Osteocyte (in vitro differentiated cells): Measurements from ENCODE around the gene KCNC1. TPM values are rescaled to one million over a fixed set of nuclear protein-coding genes. Genes with fewer than 3 reads are reported as not detected.

ENCODE experiments used
- DNase-seq: peaks from one replicate; pipeline ENCODE4 v3.0.0; 2021; ENCODE audit warnings: mixed read lengths; ENCODE audit not compliant: unreplicated experiment; ENCODE audit errors: extremely low spot score
- H3K27ac Mint-ChIP-seq: one replicate; pipeline ENCODE4 v1.8.0; 2021; ENCODE audit warnings: mild to moderate bottlenecking, mixed read lengths; ENCODE audit not compliant: unreplicated experiment
- H3K27me3 Mint-ChIP-seq: one replicate; pipeline ENCODE4 v1.8.0; 2021; ENCODE audit warnings: mixed read lengths; ENCODE audit not compliant: unreplicated experiment
- H3K36me3 Mint-ChIP-seq: one replicate; pipeline ENCODE4 v1.8.0; 2021; ENCODE audit warnings: mixed read lengths; ENCODE audit not compliant: unreplicated experiment
- H3K4me1 Mint-ChIP-seq: one replicate; pipeline ENCODE4 v1.8.0; 2021; ENCODE audit warnings: mixed read lengths; ENCODE audit not compliant: unreplicated experiment
- H3K4me3 Mint-ChIP-seq: one replicate; pipeline ENCODE4 v1.8.0; 2021; ENCODE audit warnings: mild to moderate bottlenecking, moderate library complexity, mixed read lengths; ENCODE audit not compliant: unreplicated experiment
- H3K9me3 Mint-ChIP-seq: one replicate; pipeline ENCODE4 v1.8.0; 2021; ENCODE audit warnings: mixed read lengths; ENCODE audit not compliant: unreplicated experiment
- total RNA-seq: library from RNA; stranded (reverse); gene quantifications from 2 replicates; pipeline ENCODE4 v1.2.1, GENCODE V29; 2021
- TF ChIP-seq, protein P1 (sequence below): fragments of 200-600 bp; sonication (generic); IDR thresholded peaks from 2 replicates; pipeline ENCODE4 v1.5.0; 2021; ENCODE audit warnings: antibody characterized with exemption, mild to moderate bottlenecking, moderate library complexity

The KCNC1 gene
- total RNA-seq, 1 donor from 2014 or later, result not detected

DNA sequence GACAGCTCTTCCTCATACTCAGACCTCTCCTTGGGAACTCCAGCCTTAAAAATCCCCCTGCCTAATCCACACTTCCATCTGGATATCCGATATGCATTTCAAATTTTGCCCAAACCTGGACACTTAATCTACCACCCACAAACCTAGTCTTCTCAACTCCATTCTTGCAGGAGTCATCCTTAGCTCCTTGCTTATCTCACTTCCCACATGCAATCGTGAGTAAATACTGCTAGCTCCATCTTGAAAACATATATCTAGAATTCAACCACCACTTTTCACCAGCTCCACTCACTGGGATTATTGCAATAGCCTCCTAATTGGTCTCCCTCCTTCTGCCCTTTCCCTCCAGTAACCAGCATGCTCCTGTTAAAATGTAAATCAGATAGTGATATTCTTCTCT is 17.8 kb upstream of the KCNC1 start:
- no peaks in the 10 kb centered on the region for H3K9me3 Mint-ChIP-seq
- peaks cover 34% of the 10 kb centered on the region for H3K27me3 Mint-ChIP-seq
- no peak overlapping the region for H3K4me3 Mint-ChIP-seq
- TF ChIP-seq, protein P1, sequence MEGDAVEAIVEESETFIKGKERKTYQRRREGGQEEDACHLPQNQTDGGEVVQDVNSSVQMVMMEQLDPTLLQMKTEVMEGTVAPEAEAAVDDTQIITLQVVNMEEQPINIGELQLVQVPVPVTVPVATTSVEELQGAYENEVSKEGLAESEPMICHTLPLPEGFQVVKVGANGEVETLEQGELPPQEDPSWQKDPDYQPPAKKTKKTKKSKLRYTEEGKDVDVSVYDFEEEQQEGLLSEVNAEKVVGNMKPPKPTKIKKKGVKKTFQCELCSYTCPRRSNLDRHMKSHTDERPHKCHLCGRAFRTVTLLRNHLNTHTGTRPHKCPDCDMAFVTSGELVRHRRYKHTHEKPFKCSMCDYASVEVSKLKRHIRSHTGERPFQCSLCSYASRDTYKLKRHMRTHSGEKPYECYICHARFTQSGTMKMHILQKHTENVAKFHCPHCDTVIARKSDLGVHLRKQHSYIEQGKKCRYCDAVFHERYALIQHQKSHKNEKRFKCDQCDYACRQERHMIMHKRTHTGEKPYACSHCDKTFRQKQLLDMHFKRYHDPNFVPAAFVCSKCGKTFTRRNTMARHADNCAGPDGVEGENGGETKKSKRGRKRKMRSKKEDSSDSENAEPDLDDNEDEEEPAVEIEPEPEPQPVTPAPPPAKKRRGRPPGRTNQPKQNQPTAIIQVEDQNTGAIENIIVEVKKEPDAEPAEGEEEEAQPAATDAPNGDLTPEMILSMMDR, result no peak
- H3K36me3 Mint-ChIP-seq, result no peaks in the 10 kb centered on the region
- peaks cover 8% of the 10 kb centered on the region for H3K4me1 Mint-ChIP-seq
- H3K27ac Mint-ChIP-seq, result no peak overlapping the region
- DNase-seq, result no peak

DNA sequence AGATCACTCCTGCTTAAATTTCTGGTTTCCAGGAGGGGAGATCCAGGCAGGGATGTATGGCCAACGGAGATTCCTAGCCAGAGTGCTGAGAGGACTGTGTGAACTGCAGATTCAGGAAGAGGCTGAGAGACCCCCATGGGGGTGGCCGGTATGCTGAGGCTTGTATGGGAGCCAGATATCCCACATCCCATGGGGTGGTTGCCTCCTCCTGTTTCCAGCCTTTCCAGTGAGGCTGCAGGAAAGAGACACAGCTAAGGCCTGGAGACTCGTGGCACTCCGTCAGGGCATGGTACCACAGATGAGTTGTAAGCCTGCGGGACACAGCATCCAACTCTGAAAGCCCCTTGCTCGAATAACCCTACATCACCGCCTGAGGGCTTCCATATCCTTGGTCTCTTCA is 16.6 kb upstream of the KCNC1 start:
- Mint-ChIP-seq H3K9me3 (no peaks in the 10 kb centered on the region), H3K27me3 (peaks cover 46% of the 10 kb centered on the region), H3K36me3 (no peaks in the 10 kb centered on the region), H3K4me3 (no peak overlapping the region), H3K27ac (no peak overlapping the region), H3K4me1 (peaks cover 8% of the 10 kb centered on the region)
- TF ChIP-seq, protein P1, result no peak
- peak; percentile 68 for DNase-seq

DNA sequence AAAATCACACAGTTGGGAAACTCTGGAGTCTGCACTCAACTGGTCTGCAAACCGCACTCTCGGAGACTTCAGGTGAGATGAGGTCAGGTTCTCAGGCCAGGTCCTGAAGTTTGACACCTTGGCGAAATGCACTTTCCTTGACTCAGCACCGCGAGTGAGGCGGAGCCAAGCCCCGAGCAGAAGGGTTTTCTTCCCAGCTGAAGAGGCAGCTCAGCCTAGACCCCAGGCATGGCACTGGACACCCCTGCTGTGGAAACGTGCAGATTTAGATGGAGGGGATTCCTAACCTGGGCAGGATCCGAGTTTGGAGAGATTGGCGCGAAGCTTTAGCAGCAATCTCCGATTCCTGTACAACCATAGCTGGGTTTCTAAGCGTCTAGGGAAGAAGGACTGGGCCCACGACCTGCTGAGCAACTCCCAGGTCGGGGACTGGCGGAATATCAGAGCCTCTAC is 16.0 kb upstream of the KCNC1 start:
- H3K27ac Mint-ChIP-seq, result no peak overlapping the region
- peaks cover 49% of the 10 kb centered on the region for H3K27me3 Mint-ChIP-seq

DNA sequence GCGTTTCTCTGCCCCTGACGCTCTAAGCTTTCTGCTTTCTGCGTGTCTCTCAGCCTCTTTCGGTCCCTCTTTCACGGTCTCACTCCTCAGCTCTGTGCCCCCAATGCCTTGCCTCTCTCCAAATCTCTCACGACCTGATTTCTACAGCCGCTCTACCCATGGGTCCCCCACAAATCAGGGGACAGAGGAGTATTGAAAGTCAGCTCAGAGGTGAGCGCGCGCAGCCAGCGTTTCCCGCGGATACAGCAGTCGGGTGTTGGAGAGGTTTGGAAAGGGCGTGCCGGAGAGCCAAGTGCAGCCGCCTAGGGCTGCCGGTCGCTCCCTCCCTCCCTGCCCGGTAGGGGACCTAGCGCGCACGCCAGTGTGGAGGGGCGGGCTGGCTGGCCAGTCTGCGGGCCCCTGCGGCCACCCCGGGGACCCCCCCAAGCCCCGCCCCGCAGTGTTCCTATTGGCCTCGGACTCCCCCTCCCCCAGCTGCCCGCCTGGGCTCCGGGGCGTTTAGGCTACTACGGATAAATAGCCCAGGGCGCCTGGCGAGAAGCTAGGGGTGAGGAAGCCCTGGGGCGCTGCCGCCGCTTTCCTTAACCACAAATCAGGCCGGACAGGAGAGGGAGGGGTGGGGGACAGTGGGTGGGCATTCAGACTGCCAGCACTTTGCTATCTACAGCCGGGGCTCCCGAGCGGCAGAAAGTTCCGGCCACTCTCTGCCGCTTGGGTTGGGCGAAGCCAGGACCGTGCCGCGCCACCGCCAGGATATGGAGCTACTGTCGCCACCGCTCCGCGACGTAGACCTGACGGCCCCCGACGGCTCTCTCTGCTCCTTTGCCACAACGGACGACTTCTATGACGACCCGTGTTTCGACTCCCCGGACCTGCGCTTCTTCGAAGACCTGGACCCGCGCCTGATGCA is 15.3 kb upstream of the KCNC1 start, which contains the start of gene MYOD1:
Gene MYOD1 (plus strand): TSS at position 544 of the 910 bp plus-strand sequence. CDS start 212 bp downstream, at position 756.
- H3K4me3 Mint-ChIP-seq, result no peak within 1 kb of the TSS
- no peak within 1 kb of the TSS for H3K27ac Mint-ChIP-seq
- peaks cover 48% of the 10 kb centered on the region for H3K27me3 Mint-ChIP-seq
- TF ChIP-seq, protein P1, result no peak
- no peaks in the 10 kb centered on the region for H3K36me3 Mint-ChIP-seq
- H3K4me1 Mint-ChIP-seq, result peaks cover 8% of the 10 kb centered on the region
- no peaks in the 10 kb centered on the region for H3K9me3 Mint-ChIP-seq
- DNase-seq, result no peak

More for the DNA sequence above, 16.0 kb upstream of the KCNC1 start:
- TF ChIP-seq, protein P1, result no peak
- Mint-ChIP-seq H3K9me3 (no peaks in the 10 kb centered on the region), H3K4me3 (no peak overlapping the region), H3K36me3 (no peaks in the 10 kb centered on the region), H3K4me1 (peaks cover 8% of the 10 kb centered on the region)
- DNase-seq, result no peak
